Skeletal muscle satellite cell (primary cell): ENCODE measurements around the gene SSBP3. TPM values are rescaled to one million over a fixed set of nuclear protein-coding genes. Genes with fewer than 3 reads are reported as not detected.
"Not testable (repeated sequence)": the region's sequence is repeated elsewhere in the genome, so short reads cannot be mapped to it uniquely, and the experiment has no call there.

Source experiments
- H3K27me3 ChIP-seq: 2 replicates; pipeline ENCODE4 v1.7.0; 2013; ENCODE audit warnings: low read length; ENCODE audit not compliant: control insufficient read depth, insufficient read depth
- H3K36me3 ChIP-seq: 2 replicates; pipeline ENCODE4 v1.7.0; 2013; ENCODE audit warnings: mild to moderate bottlenecking, control low read depth, low read length; ENCODE audit not compliant: insufficient read depth
- H3K4me1 ChIP-seq: 2 replicates; pipeline ENCODE4 v1.7.0; 2013; ENCODE audit warnings: low read length; ENCODE audit not compliant: control insufficient read depth, insufficient read depth
- H3K4me2 ChIP-seq: 2 replicates; pipeline ENCODE4 v1.7.0; 2013; ENCODE audit warnings: mild to moderate bottlenecking, low read length
- H3K4me3 ChIP-seq: 2 replicates; pipeline ENCODE4 v1.7.0; 2013; ENCODE audit warnings: low read length
- H3K9ac ChIP-seq: 2 replicates; pipeline ENCODE4 v1.7.0; 2013; ENCODE audit warnings: mild to moderate bottlenecking, low read depth, low read length, moderate library complexity
- H3K9me3 ChIP-seq: replicated peaks from 2 replicates; pipeline ENCODE4 v1.7.0; 2013; ENCODE audit warnings: mild to moderate bottlenecking, control low read depth, low read length
- total RNA-seq: library from RNA; depleted of rRNA; stranded (reverse); fragments of >200 nt; gene quantifications from 2 replicates; pipeline ENCODE4 v1.2.3, GENCODE V29; 2012; rRNA removed

The SSBP3 gene
- 15.0 and 16.6 TPM in 2 replicates for total RNA-seq

GRCh38 chr1:54406339-54407153 is at the start of gene SSBP3:
Gene SSBP3, minus strand, starts transcription at chr1:54406394.
- H3K4me1 ChIP-seq: peaks cover 34% of the 10 kb centered on the region
- peak within 1 kb of the TSS; percentile 98 for H3K4me2 ChIP-seq
- H3K27me3 ChIP-seq: no peaks in the 10 kb centered on the region
- H3K9me3 ChIP-seq: no peaks in the 10 kb centered on the region
- H3K36me3 ChIP-seq: peaks cover 11% of the 10 kb centered on the region
- peak within 1 kb of the TSS; percentile 69 for H3K9ac ChIP-seq
- peak within 1 kb of the TSS; percentile 82 for H3K4me3 ChIP-seq

GRCh38 chr1:54453509-54453908 is 47.3 kb upstream of the SSBP3 start:
- Histone ChIP-seq H3K9ac (no peak overlapping the region), H3K36me3 (no peaks in the 10 kb centered on the region), H3K9me3 (no peaks in the 10 kb centered on the region), H3K27me3 (no peaks in the 10 kb centered on the region), H3K4me3 (no peak overlapping the region), H3K4me1 (no peaks in the 10 kb centered on the region), H3K4me2 (no peak overlapping the region)

GRCh38 chr1:54453022-54453421 is 46.8 kb upstream of the SSBP3 start:
- no peak overlapping the region for H3K4me2 ChIP-seq
- H3K9ac ChIP-seq: no peak overlapping the region
- H3K9me3 ChIP-seq: no peaks in the 10 kb centered on the region
- no peaks in the 10 kb centered on the region for H3K4me1 ChIP-seq
- no peak overlapping the region for H3K4me3 ChIP-seq
- no peaks in the 10 kb centered on the region for H3K27me3 ChIP-seq
- no peaks in the 10 kb centered on the region for H3K36me3 ChIP-seq

GRCh38 chr1:54449431-54449830 is 43.2 kb upstream of the SSBP3 start:
- H3K9ac ChIP-seq, H3K4me2 ChIP-seq, H3K27me3 ChIP-seq, H3K4me3 ChIP-seq, H3K4me1 ChIP-seq, H3K36me3 ChIP-seq, H3K9me3 ChIP-seq: not testable (repeated sequence)

GRCh38 chr1:54448801-54449200 is 42.6 kb upstream of the SSBP3 start:
- H3K4me2 ChIP-seq, H3K27me3 ChIP-seq, H3K36me3 ChIP-seq, H3K9ac ChIP-seq, H3K4me3 ChIP-seq, H3K9me3 ChIP-seq, H3K4me1 ChIP-seq: not testable (repeated sequence)

- not testable (repeated sequence) for H3K9me3 ChIP-seq, H3K36me3 ChIP-seq, H3K4me1 ChIP-seq, H3K9ac ChIP-seq, H3K4me3 ChIP-seq, H3K4me2 ChIP-seq, H3K27me3 ChIP-seq
These were observed 40.9 kb upstream of the SSBP3 start for GRCh38 chr1:54447081-54447480.

GRCh38 chr1:54442185-54442584 is 36.0 kb upstream of the SSBP3 start:
- H3K4me1 ChIP-seq: no peaks in the 10 kb centered on the region
- no peak overlapping the region for H3K4me3 ChIP-seq
- H3K27me3 ChIP-seq: peaks cover 3% of the 10 kb centered on the region
- no peak overlapping the region for H3K9ac ChIP-seq
- no peaks in the 10 kb centered on the region for H3K36me3 ChIP-seq
- H3K9me3 ChIP-seq: no peaks in the 10 kb centered on the region
- no peak overlapping the region for H3K4me2 ChIP-seq

GRCh38 chr1:54439550-54440223 is 33.5 kb upstream of the SSBP3 start:
- no peaks in the 10 kb centered on the region for H3K9me3 ChIP-seq
- no peaks in the 10 kb centered on the region for H3K36me3 ChIP-seq
- no peak overlapping the region for H3K4me3 ChIP-seq
- H3K4me2 ChIP-seq: no peak overlapping the region
- H3K27me3 ChIP-seq: peaks cover 3% of the 10 kb centered on the region
- no peaks in the 10 kb centered on the region for H3K4me1 ChIP-seq
- no peak overlapping the region for H3K9ac ChIP-seq

GRCh38 chr1:54437783-54438182 is 31.6 kb upstream of the SSBP3 start:
- Histone ChIP-seq H3K36me3 (no peaks in the 10 kb centered on the region), H3K4me1 (no peaks in the 10 kb centered on the region), H3K4me2 (no peak overlapping the region), H3K4me3 (no peak overlapping the region), H3K9ac (no peak overlapping the region), H3K9me3 (no peaks in the 10 kb centered on the region), H3K27me3 (peaks cover 3% of the 10 kb centered on the region)

GRCh38 chr1:54436826-54437225 is 30.6 kb upstream of the SSBP3 start:
- Histone ChIP-seq H3K27me3 (peaks cover 3% of the 10 kb centered on the region), H3K4me1 (no peaks in the 10 kb centered on the region), H3K9ac (no peak overlapping the region), H3K36me3 (no peaks in the 10 kb centered on the region), H3K4me2 (no peak overlapping the region), H3K9me3 (no peaks in the 10 kb centered on the region), H3K4me3 (no peak overlapping the region)

GRCh38 chr1:54429838-54430237 is 23.6 kb upstream of the SSBP3 start:
- H3K9me3 ChIP-seq: no peaks in the 10 kb centered on the region
- H3K4me3 ChIP-seq: no peak overlapping the region
- H3K4me1 ChIP-seq: no peaks in the 10 kb centered on the region
- no peaks in the 10 kb centered on the region for H3K36me3 ChIP-seq
- H3K9ac ChIP-seq: no peak overlapping the region
- no peak overlapping the region for H3K4me2 ChIP-seq
- H3K27me3 ChIP-seq: peaks cover 6% of the 10 kb centered on the region
